Panc1 (cell line): Measurements from ENCODE around the gene OAF. TPM values are rescaled to one million over a fixed set of nuclear protein-coding genes. Genes with fewer than 3 reads are reported as not detected.

Experiments
- ATAC-seq: fragments of 200-7000 bp; cut with Tn5 transposase; 2 replicates; pipeline ENCODE4 v1.9.1; 2020; ENCODE audit warnings: mild to moderate bottlenecking, moderate library complexity
- Bru-seq: library from RNA; stranded (reverse); fragments of 400-500 nt; gene quantifications from one replicate; lab custom pipeline; 2021; lab: Mats Ljungman, UMichigan
- BruChase-seq, 2 experiments: library from RNA; stranded (reverse); fragments of 400-500 nt; gene quantifications; one replicate each; lab custom pipeline; 2021; lab: Mats Ljungman, UMichigan
- BruUV-seq: library from RNA; stranded (reverse); fragments of 400-500 nt; replicated peaks from 2 replicates; lab custom pipeline; 2021; lab: Mats Ljungman, UMichigan
- CTCF ChIA-PET: fragments of 300-600 bp; sonication (Branson Sonifier 250); formaldehyde crosslinking; loops from one replicate; lab custom pipeline; 2022; ENCODE audit warnings: antibody characterized with exemption; lab: Charles Lee
- POLR2A ChIA-PET: fragments of 300-600 bp; sonication (Branson Sonifier 250); formaldehyde crosslinking; loops from one replicate; lab custom pipeline; 2022; ENCODE audit warnings: antibody characterized with exemption; lab: Charles Lee
- DNase-seq: peaks from one replicate; pipeline ENCODE4 v3.0.0-alpha.2; 2010; ENCODE audit warnings: low read depth, low spot score
- H3K27ac ChIP-seq: 2 replicates; pipeline ENCODE4 v1.5.1; 2011; ENCODE audit warnings: mild to moderate bottlenecking, low read length, inconsistent platforms
- H3K27me3 ChIP-seq: fragments of 200-500 bp; sonication (Bioruptor generic); 2 replicates; pipeline ENCODE4 v1.6.0; 2014; ENCODE audit warnings: low read length, inconsistent platforms; ENCODE audit not compliant: control insufficient read depth, insufficient read depth
- H3K36me3 ChIP-seq: fragments of 200-500 bp; sonication (Bioruptor generic); 2 replicates; pipeline ENCODE4 v1.5.1; 2014; ENCODE audit warnings: inconsistent platforms, mild to moderate bottlenecking, low read length, moderate library complexity; ENCODE audit not compliant: control insufficient read depth, insufficient read depth
- H3K4me1 ChIP-seq: 2 replicates; pipeline ENCODE4 v1.5.1; 2011; ENCODE audit warnings: inconsistent platforms, mild to moderate bottlenecking, low read length, moderate library complexity; ENCODE audit not compliant: control insufficient read depth, insufficient read depth
- H3K4me3 ChIP-seq, 2 experiments: 2 replicates each; pipeline ENCODE4 v1.5.1; 2011 to 2012; ENCODE audit warnings: low read depth in 2 of 2, low read length in 2 of 2, mild to moderate bottlenecking in 2 of 2, inconsistent platforms in 1 of 2, moderate library complexity in 1 of 2
- H3K9me3 ChIP-seq: fragments of 200-500 bp; sonication (Bioruptor generic); 2 replicates; pipeline ENCODE4 v1.5.1; 2014; ENCODE audit warnings: low read depth, mild to moderate bottlenecking, inconsistent platforms, low read length, moderate library complexity; ENCODE audit not compliant: control insufficient read depth, insufficient read depth
- POLR2AphosphoS5 ChIP-seq: IDR thresholded peaks from 2 replicates; pipeline ENCODE4 v1.6.1; 2012; ENCODE audit warnings: mild to moderate bottlenecking, low read depth, low read length, moderate library complexity
- SIN3A ChIP-seq: IDR thresholded peaks from 2 replicates; pipeline ENCODE4 v1.6.1; 2012; ENCODE audit warnings: low read depth, mild to moderate bottlenecking, low read length, moderate library complexity, borderline replicate concordance; ENCODE audit not compliant: insufficient read depth
- TCF7L2 ChIP-seq: IDR thresholded peaks from 2 replicates; pipeline ENCODE4 v1.6.1; 2011; ENCODE audit warnings: mild to moderate bottlenecking, low read depth, low read length, inconsistent platforms
- in situ Hi-C: cut with HindIII; loops from 2 replicates; pipeline ENCODE4 v1.10.0; 2016; ENCODE audit warnings: low sequenced_read_pairs, low pct_unique_long_range_greater_than_20kb
- intact Hi-C: fragments of 100-400 bp; cut with micrococcal nuclease; formaldehyde crosslinking; loops from one replicate; pipeline ENCODE4 v1.10.0; 2022; ENCODE audit not compliant: unreplicated experiment
- long read RNA-seq: library from polyadenylated mRNA; unstranded; transcript quantifications from one replicate; pipeline ENCODE4 v2.0.0, GENCODE V29; 2021; ENCODE audit not compliant: unreplicated experiment
- polyA plus RNA-seq: library from polyadenylated mRNA; unstranded; fragments of >200 nt; gene quantifications from one replicate; pipeline ENCODE4 v1.2.1, GENCODE V29; 2012; ENCODE audit warnings: missing spikeins; ENCODE audit not compliant: insufficient read length
- total RNA-seq: library from RNA; stranded (reverse); gene quantifications from one replicate; pipeline ENCODE4 v1.2.1, GENCODE V29; 2021; ENCODE audit not compliant: unreplicated experiment
- TF ChIP-seq, protein P1 (sequence below): fragments of 450-650 bp; IDR thresholded peaks from 2 replicates; pipeline ENCODE4 v1.5.1; 2017; ENCODE audit warnings: mild to moderate bottlenecking
- TF ChIP-seq, protein P2 (sequence below), 2 experiments: IDR thresholded peaks; 2 replicates each; pipeline ENCODE4 v1.6.1; 2011 to 2012; ENCODE audit warnings: low read depth in 2 of 2, control low read depth in 1 of 2, low read length in 1 of 2, mild to moderate bottlenecking in 1 of 2, moderate library complexity in 1 of 2; ENCODE audit not compliant: insufficient read depth in 1 of 2

OAF gene
- total RNA-seq, result 13.7 TPM
- polyA plus RNA-seq, result 11.3 TPM
- Bru-seq, nascent RNA, result percentile 48 among the genes with signal in this experiment
- percentile 48 among the genes with signal in this experiment for BruChase-seq, experiment 1, labeled RNA remaining after a 2-hour chase
- BruChase-seq, experiment 2, labeled RNA remaining after a 6-hour chase, result percentile 46 among the genes with signal in this experiment
- long read RNA-seq, transcript OAF-201 (4 exons, 2,525 nt), result major isoform, 28 of 33 reads
- long read RNA-seq, partial matches to known transcripts, result 2 of 33 reads
- long read RNA-seq, other reads (novel, unspliced or antisense), result 3 of 33 reads

DNA sequence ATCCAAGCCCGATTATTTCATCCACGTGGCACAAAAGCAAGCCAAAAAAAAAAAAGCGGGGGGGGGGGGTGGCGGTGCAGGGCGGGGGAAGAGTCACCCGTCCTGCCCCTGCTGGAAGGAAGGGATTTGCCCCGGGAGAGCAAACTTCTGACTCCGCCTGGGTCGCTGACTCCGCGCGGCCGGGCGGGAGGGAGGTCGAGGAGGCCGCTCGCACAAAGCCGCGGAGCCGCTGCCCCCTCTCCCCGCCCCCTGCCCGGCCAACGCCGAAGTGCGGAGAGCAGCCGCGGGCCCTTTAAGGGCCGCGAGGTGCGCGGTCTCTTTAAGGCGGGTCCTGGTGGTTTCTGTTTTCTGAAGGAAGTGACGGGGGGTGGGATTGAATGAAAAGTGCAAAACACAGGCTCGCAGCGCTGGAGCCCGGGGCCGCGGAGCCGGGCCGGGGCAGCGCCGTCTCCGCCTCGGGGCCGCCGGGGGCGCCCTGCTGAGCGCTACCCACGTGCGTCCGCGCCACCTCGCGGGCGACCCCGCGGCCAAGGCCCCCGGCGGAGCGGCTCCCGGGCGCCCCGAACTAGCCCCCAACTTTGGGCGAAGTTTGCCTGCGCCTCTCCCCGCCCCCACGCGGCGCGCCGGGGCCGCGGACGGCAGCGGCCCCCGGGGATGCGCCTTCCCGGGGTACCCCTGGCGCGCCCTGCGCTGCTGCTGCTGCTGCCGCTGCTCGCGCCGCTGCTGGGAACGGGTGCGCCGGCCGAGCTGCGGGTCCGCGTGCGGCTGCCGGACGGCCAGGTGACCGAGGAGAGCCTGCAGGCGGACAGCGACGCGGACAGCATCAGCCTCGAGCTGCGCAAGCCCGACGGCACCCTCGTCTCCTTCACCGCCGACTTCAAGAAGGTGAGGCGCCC is at the start of gene OAF:
Gene OAF (plus strand): TSS at position 407 of the 896 bp plus-strand sequence. CDS start 248 bp downstream, at position 655.
- in situ Hi-C loops, result no loop called here
- no peaks in the 10 kb centered on the region for H3K36me3 ChIP-seq
- ChIA-PET CTCF (no interaction called here), POLR2A (interaction anchor here (0.6 kb wide), 1 partner anchor 734 kb away, joined by 3 read pairs; no protein-coding TSS in a partner anchor)
- no peaks in the 10 kb centered on the region for H3K9me3 ChIP-seq
- intact Hi-C loops, result no loop called here
- TF ChIP-seq TCF7L2, result peak; percentile 57; the same call in 1 of the 2 replicates
- TF ChIP-seq, protein P1, sequence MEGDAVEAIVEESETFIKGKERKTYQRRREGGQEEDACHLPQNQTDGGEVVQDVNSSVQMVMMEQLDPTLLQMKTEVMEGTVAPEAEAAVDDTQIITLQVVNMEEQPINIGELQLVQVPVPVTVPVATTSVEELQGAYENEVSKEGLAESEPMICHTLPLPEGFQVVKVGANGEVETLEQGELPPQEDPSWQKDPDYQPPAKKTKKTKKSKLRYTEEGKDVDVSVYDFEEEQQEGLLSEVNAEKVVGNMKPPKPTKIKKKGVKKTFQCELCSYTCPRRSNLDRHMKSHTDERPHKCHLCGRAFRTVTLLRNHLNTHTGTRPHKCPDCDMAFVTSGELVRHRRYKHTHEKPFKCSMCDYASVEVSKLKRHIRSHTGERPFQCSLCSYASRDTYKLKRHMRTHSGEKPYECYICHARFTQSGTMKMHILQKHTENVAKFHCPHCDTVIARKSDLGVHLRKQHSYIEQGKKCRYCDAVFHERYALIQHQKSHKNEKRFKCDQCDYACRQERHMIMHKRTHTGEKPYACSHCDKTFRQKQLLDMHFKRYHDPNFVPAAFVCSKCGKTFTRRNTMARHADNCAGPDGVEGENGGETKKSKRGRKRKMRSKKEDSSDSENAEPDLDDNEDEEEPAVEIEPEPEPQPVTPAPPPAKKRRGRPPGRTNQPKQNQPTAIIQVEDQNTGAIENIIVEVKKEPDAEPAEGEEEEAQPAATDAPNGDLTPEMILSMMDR, result no peak; the same call in 1 of the 2 replicates
- peak; percentile 88 for ATAC-seq
- peaks cover 2% of the 10 kb centered on the region; the same call in 1 of the 2 replicates for H3K27me3 ChIP-seq
- peaks cover 11% of the 10 kb centered on the region for H3K4me1 ChIP-seq
- DNase-seq, result no peak
- H3K4me3 ChIP-seq, result peak within 1 kb of the TSS; percentile 54 to 62
- H3K27ac ChIP-seq, result no peak within 1 kb of the TSS
- no TSS peak for BruUV-seq

DNA sequence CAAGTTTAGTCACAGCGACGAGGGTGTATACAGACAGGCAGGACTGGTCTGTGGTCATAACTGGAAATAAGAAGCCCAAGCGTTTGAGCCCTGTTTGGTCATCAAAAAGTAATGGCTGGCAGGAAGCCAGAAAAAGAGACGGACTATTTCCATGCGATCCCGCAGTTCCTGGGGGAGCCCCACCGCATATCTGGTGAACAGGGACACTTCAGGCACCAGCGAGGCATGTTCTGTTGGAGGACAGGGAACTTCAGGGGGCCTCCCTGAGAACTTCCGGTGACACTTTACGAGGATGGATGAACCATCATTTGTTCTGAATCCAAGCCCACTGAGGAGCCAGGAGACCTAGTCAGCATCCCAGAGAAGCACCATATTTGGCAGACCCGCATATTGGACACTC is 43.2 kb upstream of the OAF start:
- in situ Hi-C loops, result no loop called here

More for the DNA sequence above, 43.2 kb upstream of the OAF start:
- H3K4me1 ChIP-seq, result 0 out of 2 replicates have a peak, but pooled peaks cover 4% of the 10 kb centered on the region
- no peak for ATAC-seq
- no peak overlapping the region for H3K27ac ChIP-seq
- TF ChIP-seq POLR2AphosphoS5, result no peak
- TF ChIP-seq TCF7L2, result no peak
- no peak for TF ChIP-seq SIN3A
- TF ChIP-seq, protein P1, result no peak
- TF ChIP-seq, protein P2, sequence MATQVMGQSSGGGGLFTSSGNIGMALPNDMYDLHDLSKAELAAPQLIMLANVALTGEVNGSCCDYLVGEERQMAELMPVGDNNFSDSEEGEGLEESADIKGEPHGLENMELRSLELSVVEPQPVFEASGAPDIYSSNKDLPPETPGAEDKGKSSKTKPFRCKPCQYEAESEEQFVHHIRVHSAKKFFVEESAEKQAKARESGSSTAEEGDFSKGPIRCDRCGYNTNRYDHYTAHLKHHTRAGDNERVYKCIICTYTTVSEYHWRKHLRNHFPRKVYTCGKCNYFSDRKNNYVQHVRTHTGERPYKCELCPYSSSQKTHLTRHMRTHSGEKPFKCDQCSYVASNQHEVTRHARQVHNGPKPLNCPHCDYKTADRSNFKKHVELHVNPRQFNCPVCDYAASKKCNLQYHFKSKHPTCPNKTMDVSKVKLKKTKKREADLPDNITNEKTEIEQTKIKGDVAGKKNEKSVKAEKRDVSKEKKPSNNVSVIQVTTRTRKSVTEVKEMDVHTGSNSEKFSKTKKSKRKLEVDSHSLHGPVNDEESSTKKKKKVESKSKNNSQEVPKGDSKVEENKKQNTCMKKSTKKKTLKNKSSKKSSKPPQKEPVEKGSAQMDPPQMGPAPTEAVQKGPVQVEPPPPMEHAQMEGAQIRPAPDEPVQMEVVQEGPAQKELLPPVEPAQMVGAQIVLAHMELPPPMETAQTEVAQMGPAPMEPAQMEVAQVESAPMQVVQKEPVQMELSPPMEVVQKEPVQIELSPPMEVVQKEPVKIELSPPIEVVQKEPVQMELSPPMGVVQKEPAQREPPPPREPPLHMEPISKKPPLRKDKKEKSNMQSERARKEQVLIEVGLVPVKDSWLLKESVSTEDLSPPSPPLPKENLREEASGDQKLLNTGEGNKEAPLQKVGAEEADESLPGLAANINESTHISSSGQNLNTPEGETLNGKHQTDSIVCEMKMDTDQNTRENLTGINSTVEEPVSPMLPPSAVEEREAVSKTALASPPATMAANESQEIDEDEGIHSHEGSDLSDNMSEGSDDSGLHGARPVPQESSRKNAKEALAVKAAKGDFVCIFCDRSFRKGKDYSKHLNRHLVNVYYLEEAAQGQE (IDR thresholded peaks at IDR 0.05; ENCODE audit: insufficient read depth in 1 of 2, low read depth in 2 of 2, low read length in 1 of 2), result no peak
- H3K36me3 ChIP-seq, result no peaks in the 10 kb centered on the region
- peaks cover 32% of the 10 kb centered on the region for H3K27me3 ChIP-seq
- BruUV-seq, result no TSS peak
- intact Hi-C loops, result loop anchor here (5.0 kb wide), 1 partner anchor 500 kb away; no protein-coding TSS in a partner anchor
- H3K9me3 ChIP-seq, result no peaks in the 10 kb centered on the region
- DNase-seq, result no peak
- ChIA-PET POLR2A (interaction anchor here (0.6 kb wide), 1 partner anchor 135 kb away, joined by 3 read pairs; no protein-coding TSS in a partner anchor), CTCF (interaction anchor here (1.2 to 1.5 kb wide), 2 partner anchors 46 to 62 kb away, joined by 4 to 6 read pairs; no protein-coding TSS in a partner anchor)
- H3K4me3 ChIP-seq, result no peak overlapping the region
